Lower leg skin (tissue), 4 donors: ENCODE results near the gene MYBPH. TPM values are rescaled to one million over a fixed set of nuclear protein-coding genes. Genes with fewer than 3 reads are reported as not detected.

Source experiments
- DNase-seq, 2 donors: peaks; one replicate each; pipeline ENCODE4 v3.0.0-alpha.2; 2019; ENCODE audit warnings: low spot score in 2 of 2
- H3K4me3 ChIP-seq: fragments of 200-600 bp; sonication (generic); 2 replicates; pipeline ENCODE4 v1.5.1; 2017; ENCODE audit warnings: mild to moderate bottlenecking, low read depth; ENCODE audit not compliant: poor library complexity, severe bottlenecking
- CTCF ChIP-seq, 3 donors: fragments of 450-650 bp; IDR thresholded peaks; one replicate each; pipeline ENCODE4 v1.5.1; 2016; ENCODE audit warnings: antibody characterized with exemption in 3 of 3, mild to moderate bottlenecking in 3 of 3, moderate library complexity in 2 of 3
- POLR2A ChIP-seq, 2 donors: fragments of 450-650 bp; IDR thresholded peaks; one replicate each; pipeline ENCODE4 v1.6.1; 2016 to 2017; ENCODE audit warnings: antibody characterized with exemption in 2 of 2, mild to moderate bottlenecking in 1 of 2, moderate library complexity in 1 of 2
- WGBS, 2 donors: methylation state at CpG; one replicate each; pipeline ENCODE4 v1.1.5; 2018; 5-methylcytosine and 5-hydroxymethylcytosine counted together
- intact Hi-C: fragments of 100-400 bp; cut with DNase I; formaldehyde crosslinking; loops from one replicate; pipeline ENCODE4 v1.15.0; 2023; ENCODE audit warnings: low total_unique reads
- total RNA-seq, 4 donors: library from RNA; depleted of rRNA; stranded (reverse); fragments of >200 nt; gene quantifications; one replicate each; pipeline ENCODE4 v1.1.0, GENCODE V29; 2016

The MYBPH gene
- total RNA-seq, 4 donors from 2014 or later: not detected

- no peak overlapping the region for H3K4me3 ChIP-seq
- DNase-seq: peak in 1 of 2 donors; percentile 46
- WGBS, 2 donors: 79 to 82% methylated on average over 5 of the region's 5 CpGs
- intact Hi-C loops: no loop called here
- no peak for TF ChIP-seq CTCF (IDR thresholded peaks at IDR 0.05)
- TF ChIP-seq POLR2A (IDR thresholded peaks at IDR 0.05): no peak
These were observed 30.6 kb upstream of the MYBPH start for GRCh38 chr1:203206129-203206687.

- no peak overlapping the region for H3K4me3 ChIP-seq
- intact Hi-C loops: no loop called here
- DNase-seq: peak in 1 of 2 donors; percentile 32
- TF ChIP-seq POLR2A (IDR thresholded peaks at IDR 0.05) (no peak), CTCF (IDR thresholded peaks at IDR 0.05) (no peak)
- WGBS, 2 donors: 68 to 77% methylated on average over 2 of the region's 2 CpGs
These were observed 29.1 kb upstream of the MYBPH start for GRCh38 chr1:203204756-203205155.

- TF ChIP-seq CTCF (IDR thresholded peaks at IDR 0.05): no peak
- no peak for TF ChIP-seq POLR2A (IDR thresholded peaks at IDR 0.05)
- 85 to 86% methylated on average over 15 of the region's 15 CpGs for WGBS, 2 donors
- intact Hi-C loops: no loop called here
- H3K4me3 ChIP-seq: no peak overlapping the region
- DNase-seq: peak; percentile 33 to 82
These were observed 27.0 kb upstream of the MYBPH start for GRCh38 chr1:203202431-203203245.

- no peak overlapping the region for H3K4me3 ChIP-seq
- no peak for TF ChIP-seq CTCF (IDR thresholded peaks at IDR 0.05)
- no peak for TF ChIP-seq POLR2A (IDR thresholded peaks at IDR 0.05)
- peak in 1 of 2 donors; percentile 50 for DNase-seq
- WGBS, 2 donors: 71 to 84% methylated on average over 10 of the region's 10 CpGs
- intact Hi-C loops: no loop called here
These were observed 26.0 kb upstream of the MYBPH start for GRCh38 chr1:203201516-203202205.

GRCh38 chr1:203200916-203201315, 25.3 kb upstream of the MYBPH start:
- TF ChIP-seq CTCF (IDR thresholded peaks at IDR 0.05) (no peak), POLR2A (IDR thresholded peaks at IDR 0.05) (no peak)
- no peak overlapping the region for H3K4me3 ChIP-seq
- DNase-seq: peak in 1 of 2 donors; percentile 57
- 81 to 86% methylated on average over 1 of the region's 1 CpG for WGBS, 2 donors
- intact Hi-C loops: no loop called here
